ENCODE measurements around the gene CBLC.

GRCh38 chr19:44817725-44818465 is 40.2 kb downstream of the CBLC start:
- TF ChIP-seq CTCF (IDR thresholded peaks at IDR 0.05) (no peak), POLR2A (IDR thresholded peaks at IDR 0.05) (no peak)
